ENCODE results near the gene TENT5A.

Gene TENT5A

DNA sequence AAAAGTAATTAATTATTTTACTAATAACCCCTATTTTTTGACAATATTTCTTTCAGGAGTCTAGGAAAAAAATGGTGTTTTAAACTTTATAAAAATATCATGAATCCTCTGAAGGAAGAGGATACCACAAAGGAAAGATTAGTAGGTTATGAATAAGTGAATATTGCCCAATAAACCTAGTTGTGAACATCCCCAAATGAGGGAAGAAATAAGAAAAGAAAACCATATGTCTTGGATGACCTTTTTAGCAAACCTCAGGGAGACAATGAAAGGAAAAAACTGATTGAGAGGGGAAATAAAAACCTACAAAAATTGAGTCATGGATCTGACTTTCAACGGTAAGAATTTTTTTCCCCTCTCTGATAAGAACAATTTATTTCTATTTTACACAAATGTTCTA is 34.4 kb downstream of the TENT5A start:
- no peak for DNase-seq (ENCODE audit: low read depth in 1 of 2, low spot score in 1 of 2)

DNA sequence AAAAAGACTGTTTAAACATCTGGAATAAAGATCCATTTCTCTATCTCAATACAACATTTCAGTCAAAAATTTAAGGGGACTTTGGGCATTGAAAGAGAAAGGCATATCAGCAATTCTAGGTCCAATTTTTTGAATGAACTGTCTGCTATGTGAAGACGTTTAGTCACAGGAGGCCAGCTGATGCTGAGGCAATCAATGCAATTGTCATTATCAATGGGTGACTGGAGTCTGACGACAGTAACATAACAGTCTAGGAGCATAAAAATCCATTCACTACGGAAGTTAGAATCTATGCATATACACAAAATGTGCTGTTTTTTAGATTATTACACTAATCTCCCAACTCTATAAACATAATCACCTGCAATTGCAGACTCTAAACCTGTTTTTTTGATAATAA is 37.8 kb downstream of the TENT5A start:
- no peak for DNase-seq (ENCODE audit: low read depth in 1 of 2, low spot score in 1 of 2)

DNA sequence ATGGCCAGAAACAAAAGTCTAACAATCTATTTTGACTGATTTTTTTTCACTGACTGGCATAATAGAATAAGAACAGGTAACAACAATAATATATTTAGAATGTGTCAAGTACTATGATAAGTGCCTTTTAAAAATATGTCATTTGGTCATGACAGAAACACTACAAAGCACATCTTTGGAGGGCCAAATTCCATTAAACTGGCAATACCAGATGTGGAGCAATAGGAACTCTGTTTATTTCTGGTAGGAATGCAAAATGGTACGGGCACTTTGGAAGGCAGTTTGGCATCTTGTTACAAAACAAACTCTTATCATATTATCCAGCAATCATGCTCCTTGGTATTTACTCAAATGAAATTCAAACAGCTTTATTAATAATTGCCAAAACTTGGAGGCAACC is 39.3 kb downstream of the TENT5A start:
- no peak for DNase-seq (ENCODE audit: low read depth in 1 of 2, low spot score in 1 of 2)

DNA sequence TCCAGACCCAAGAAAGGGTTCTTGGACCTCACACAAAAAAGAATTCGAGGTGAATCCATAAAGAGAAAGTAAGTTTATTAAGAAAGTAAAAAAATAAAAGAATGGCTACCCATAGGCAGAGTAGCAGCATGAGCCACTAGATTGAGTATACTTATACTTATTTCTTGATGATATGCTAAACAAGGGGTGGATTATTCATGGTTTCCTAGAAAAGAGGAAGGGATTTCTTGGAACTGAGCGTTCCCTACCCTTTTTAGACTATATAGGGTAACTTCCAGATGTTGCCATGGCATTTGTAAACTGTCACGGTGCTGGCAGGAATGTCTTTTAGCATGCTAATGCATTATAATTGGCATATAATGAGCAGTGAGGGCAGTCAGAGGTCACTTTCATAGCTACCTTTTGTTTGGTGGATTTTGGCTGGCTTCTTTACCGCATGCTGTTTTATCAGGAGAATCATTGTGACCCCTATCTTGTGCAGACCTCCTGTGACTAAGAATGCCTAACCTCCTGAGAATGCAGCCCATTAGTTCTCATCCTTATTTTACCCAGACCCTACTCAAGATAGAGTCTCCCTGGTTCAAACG is 44.3 kb downstream of the TENT5A start:
- no peak for DNase-seq (ENCODE audit: low read depth in 1 of 2, low spot score in 1 of 2)

- DNase-seq (ENCODE audit: low read depth in 1 of 2, low spot score in 1 of 2), result no peak
These were observed 47.8 kb downstream of the TENT5A start for GRCh38 chr6:81704700-81705099.

DNA sequence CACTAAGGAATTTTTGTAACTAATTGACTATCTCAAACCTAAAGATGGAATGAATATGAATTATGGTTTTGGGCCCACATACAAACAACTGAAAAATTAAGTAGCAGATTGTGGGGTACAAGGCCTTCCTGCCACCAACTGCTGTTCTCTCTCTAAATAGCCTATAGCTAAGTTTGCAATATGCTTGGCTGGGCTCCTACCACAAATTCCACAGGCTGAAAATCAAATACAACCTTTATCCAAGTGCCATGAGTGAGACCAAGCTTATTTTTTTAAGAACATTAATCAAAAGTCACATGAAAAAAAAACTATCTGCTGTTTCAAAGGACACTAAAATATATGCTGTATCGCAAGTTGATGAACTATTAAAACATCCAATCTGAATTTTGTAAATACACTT is 52.1 kb downstream of the TENT5A start:
- no peak for DNase-seq (ENCODE audit: low read depth in 1 of 2, low spot score in 1 of 2)

GRCh38 chr6:81697559-81697958 is 54.9 kb downstream of the TENT5A start:
- DNase-seq (ENCODE audit: low read depth in 1 of 2, low spot score in 1 of 2), result no peak

GRCh38 chr6:81696524-81696923 is 56.0 kb downstream of the TENT5A start:
- DNase-seq (ENCODE audit: low read depth in 1 of 2, low spot score in 1 of 2), result no peak

Data from activated T-helper 1 cell treated with anti-CD3 and anti-CD28 coated beads, Interleukin-2, amount 50 U/mL, for 16 hours (primary cell).